NOMO-1 (cell line): ENCODE results near the gene PEAK1.

Experiments used
- DNase-seq, 2 experiments: peaks; one replicate each; lab custom pipeline; 2025; ENCODE audit not compliant: unreplicated experiment in 2 of 2; lab: John Stamatoyannopoulos, UW

The PEAK1 gene

DNA sequence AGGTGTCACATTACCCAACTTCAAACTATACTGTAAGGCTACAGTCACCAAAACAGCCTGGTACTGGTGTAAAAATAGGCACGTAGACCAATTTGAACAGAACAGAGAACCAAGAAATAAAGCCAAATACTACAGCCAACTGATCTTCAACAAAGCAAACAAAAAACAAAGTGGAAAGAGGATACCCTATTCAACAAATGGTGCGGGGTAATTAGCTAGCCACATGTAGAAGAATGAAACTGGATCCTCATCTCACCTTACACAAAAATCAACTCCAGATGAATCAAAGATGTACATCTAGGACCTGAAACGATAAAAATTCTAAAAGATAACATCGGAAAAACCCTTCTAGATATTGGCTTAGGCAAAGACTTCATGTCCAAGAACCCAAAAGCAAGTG is 13.1 kb downstream of the PEAK1 start:
- DNase-seq, result no peak

DNA sequence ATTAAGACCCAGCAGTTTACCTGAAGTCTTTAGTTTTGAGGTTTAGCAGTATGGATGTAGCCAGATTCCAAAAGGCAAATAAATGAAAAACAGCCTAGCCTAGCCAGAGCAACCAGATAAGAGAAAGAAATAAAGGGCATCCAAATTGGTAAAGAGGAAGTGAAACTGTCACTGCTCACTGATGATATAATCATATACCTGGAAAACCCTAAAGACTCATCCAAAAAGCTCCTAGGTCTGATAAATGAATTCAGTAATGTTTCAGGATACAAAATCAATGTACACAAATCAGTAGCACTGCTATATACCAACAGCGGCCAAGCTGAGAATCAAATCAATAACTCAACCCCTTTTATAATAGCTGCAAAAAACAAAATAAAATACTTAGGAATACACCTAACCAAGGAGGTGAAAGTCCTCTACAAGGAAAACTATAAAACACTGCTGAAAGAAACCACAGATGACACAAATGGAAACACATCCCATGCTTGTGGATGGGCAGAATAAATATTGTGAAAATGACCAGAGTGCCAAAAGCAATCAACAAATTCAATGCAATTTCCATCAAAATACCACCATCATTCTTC is 13.6 kb downstream of the PEAK1 start:
- peak in 1 of 2 experiments; percentile 6 for DNase-seq

GRCh38 chr15:77402740-77403379 is 17.0 kb downstream of the PEAK1 start:
- no peak for DNase-seq

GRCh38 chr15:77400258-77400657 is 19.6 kb downstream of the PEAK1 start:
- DNase-seq, result no peak

- DNase-seq, result no peak
Measured at GRCh38 chr15:77398927-77399326, 21.0 kb downstream of the PEAK1 start.

- no peak for DNase-seq
Measured at GRCh38 chr15:77396692-77397091, 23.2 kb downstream of the PEAK1 start.

- DNase-seq, result no peak
Measured at GRCh38 chr15:77395013-77395774, 24.7 kb downstream of the PEAK1 start.

GRCh38 chr15:77393471-77393840 is 26.4 kb downstream of the PEAK1 start:
- no peak for DNase-seq

- DNase-seq, result no peak
Measured at GRCh38 chr15:77392762-77393470, 27.0 kb downstream of the PEAK1 start.

DNA sequence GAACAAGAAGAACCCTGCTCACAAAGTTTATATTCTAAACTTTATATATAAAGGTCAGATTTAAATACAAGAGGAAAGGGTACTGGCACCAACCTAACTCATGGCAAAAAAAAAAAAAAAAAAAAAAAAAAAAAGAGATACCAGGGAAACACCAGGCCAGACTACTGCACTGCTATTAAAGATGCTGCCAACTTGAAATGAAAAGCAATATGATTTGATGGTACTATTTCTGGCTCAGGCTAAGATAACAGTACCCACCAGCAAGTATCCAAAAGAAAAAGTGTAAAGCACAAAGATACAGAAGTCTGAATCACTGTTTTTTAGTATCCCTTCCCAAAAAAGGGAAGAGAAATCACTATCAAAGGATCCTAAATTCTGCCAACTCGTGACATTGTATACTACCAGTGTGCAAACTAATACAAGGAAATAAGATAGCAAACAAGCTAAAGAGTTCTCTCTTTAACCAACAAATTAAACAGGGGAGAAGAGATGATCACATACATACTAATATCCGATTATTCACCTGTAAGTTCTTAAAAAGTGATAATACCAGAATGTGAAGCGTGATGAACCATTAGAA is 28.4 kb downstream of the PEAK1 start:
- no peak for DNase-seq

DNA sequence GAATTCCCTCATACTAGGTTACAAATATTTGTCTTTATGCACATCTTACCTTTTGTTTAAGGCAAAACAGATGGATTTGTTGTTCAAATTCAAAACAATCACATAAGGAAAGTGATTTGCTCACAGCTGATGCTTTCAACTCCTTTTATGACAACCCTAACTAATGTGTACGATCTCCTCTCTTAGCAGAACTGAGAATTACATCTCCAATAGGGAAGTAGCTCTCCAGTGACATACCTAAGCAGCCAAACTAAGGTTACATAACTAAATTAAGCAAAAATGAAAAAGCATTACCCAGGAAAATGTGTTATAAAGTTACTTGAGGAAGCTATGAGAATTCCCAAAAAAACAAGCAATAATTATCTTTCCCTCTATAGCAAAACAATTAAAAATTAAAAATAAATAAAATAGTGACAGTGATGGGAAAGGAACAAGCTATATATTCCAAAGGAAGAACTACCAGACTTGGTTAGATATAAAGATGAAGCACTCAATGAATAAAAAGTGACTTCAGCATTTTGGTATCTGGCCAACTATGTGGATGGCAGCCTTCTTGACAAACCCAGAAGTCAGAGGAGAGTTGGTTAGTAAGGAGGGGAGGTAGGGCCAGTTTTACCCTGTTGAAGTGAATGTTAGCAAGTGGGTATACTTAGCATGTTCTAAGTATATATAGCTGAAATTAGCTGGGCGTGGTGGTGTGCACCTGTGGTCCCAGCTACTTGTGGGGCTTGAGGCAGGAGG is 32.4 kb downstream of the PEAK1 start:
- DNase-seq, result peak; percentile 3 to 67

DNA sequence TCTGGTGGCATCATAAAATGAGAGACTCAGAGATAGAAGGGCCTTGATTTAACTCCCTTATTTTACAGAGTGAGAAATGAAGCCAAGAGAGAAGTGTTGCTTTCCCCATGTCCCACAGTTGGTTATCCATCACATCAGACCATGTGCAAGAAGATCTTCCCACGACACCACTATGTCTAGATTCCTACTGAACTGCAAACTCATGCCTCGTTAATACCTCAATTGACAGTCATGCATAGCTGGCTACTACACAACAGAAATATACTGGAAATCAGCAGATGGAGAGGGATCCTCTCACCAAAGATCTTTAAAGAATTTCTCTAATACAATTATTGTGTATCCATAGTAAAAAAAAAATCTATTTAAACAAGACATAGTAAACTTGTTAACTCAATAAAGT is 33.3 kb downstream of the PEAK1 start:
- DNase-seq, result no peak

DNA sequence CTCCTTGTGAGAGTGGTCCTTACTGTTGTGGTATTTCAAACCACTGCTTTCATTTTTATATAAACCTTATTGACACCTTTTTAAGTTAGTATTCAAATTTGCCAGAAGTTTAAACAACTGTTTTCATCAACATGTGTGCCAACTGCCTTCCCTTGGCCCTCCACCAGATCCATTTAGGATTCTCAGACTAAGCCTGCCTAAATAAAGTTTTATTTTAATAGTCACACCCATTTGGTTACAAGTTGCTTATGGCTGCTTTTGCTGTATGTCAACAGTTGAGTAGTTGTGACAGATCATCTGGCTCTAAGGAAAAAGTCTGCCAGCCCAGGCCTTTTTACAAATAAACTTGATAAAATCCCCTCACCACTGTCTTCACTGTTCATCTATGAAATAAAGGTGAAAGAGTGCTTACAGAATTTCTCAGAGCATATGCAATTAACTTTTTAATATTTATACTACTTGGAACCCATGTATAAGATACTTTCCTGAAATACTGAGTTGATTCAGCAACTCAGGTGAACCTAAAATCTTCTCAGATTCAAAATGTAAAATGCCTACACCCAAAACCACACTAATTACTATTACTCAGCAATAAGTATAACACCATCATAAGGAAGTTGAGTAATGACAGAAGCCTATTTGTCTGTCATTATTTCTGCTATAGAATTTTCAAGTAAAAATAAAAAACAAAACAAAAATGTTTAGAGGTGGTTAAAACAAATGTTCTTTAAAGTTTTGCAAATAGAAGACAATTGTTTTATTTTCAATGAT is 35.1 kb downstream of the PEAK1 start:
- peak; percentile 18 to 73 for DNase-seq

GRCh38 chr15:77384086-77384485 is 35.8 kb downstream of the PEAK1 start:
- no peak for DNase-seq

- DNase-seq, result no peak
Measured at GRCh38 chr15:77380033-77380432, 39.9 kb downstream of the PEAK1 start.

DNA sequence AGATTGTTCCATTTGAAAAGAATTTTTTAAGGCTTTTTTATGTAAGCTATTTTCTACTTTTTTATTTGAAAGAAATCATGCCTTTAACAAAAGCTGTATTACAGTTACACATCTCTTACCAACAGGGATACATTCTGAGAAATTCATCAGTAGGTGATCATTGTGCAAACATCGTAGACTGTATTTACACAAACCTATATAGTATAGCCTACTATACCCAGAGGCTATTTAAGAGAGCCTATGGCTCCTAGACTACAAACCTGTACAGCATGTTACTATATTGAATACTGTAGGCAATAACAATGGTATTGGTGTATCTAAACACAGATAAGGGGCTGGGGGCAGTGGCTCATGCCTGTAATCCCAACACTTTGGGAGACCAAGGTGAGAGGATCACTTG is 43.1 kb downstream of the PEAK1 start:
- no peak for DNase-seq

GRCh38 chr15:77375133-77375532 is 44.8 kb downstream of the PEAK1 start:
- DNase-seq, result no peak

- no peak for DNase-seq
Measured at GRCh38 chr15:77373441-77373840, 46.5 kb downstream of the PEAK1 start.

DNA sequence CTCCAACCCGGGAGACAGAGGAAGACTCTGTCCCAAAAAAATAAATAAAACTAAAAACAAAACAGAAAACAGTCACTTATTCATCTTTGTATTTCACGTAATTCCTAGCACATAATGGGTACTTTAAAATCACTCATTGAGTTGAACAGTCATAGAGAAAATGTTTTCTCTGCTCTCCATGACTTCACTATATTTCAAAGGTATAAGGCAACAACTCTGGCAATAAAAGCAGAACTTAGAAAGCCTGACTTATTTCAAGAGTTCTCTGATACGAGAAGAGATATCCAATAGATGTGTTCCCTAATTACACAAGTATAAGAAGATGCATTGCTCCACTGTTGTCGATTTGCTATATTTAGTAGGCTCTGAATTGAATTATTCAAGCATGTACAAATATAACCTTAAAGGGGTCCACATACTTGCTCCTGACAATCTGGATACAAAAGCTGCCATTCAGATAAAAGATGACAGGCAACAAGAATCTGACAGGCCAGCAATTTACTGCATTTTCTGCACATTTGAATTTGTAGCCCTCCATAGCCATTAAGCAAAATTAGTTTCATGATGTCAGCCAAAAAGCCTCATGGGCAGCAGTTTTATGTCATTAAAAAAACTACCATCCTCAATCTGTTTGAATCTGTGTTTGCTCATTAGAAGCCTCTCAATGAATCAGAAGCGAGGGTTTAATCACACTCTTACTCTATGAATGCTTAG is 47.9 kb downstream of the PEAK1 start:
- no peak for DNase-seq
